Measurements from ENCODE around the gene ADAMTS15. TPM values are rescaled to one million over a fixed set of nuclear protein-coding genes. Genes with fewer than 3 reads are reported as not detected.
A peak's percentile ranks its signal among the peaks of the same experiment; 100 is the strongest.
"Not testable (repeated sequence)": the region's sequence is repeated elsewhere in the genome, so short reads cannot be mapped to it uniquely, and the experiment has no call there.

The ADAMTS15 gene
- polyA plus RNA-seq, 1 experiment = 5.6 TPM

- CTCF ChIA-PET = interaction anchor here (0.6 to 12.2 kb wide), 56 partner anchors 8 to 542 kb away, joined by 3 to 421 read pairs (median 4); partner anchors contain the start of genes ADAMTS15 and SNX19
- Histone ChIP-seq H3K27me3 (ENCODE audit: control insufficient read depth, insufficient read depth, low read length) (peaks cover 8% of the 10 kb centered on the region), H3K36me3 (ENCODE audit: control insufficient read depth, insufficient read depth, low read length) (no peaks in the 10 kb centered on the region), H3K4me3 (ENCODE audit: low read depth, low read length) (peak overlapping the region; percentile 66)
- no peak for DNase-seq (ENCODE audit: low read depth)
- TF ChIP-seq CTCF (IDR thresholded peaks at IDR 0.05; ENCODE audit: insufficient read depth, low read depth, low read length) = peak; percentile 84
- POLR2A ChIA-PET = interaction anchor here (0.6 kb wide), 1 partner anchor 8 kb away, joined by 3 read pairs; no protein-coding TSS in a partner anchor
These were observed 13.8 kb upstream of the ADAMTS15 start for GRCh38 chr11:130434521-130435223.

- TF ChIP-seq CTCF (IDR thresholded peaks at IDR 0.05; ENCODE audit: insufficient read depth, low read depth, low read length) = no peak
- Histone ChIP-seq H3K27me3 (ENCODE audit: control insufficient read depth, insufficient read depth, low read length) (no peaks in the 10 kb centered on the region; the same call in 1 of the 2 replicates), H3K36me3 (ENCODE audit: control insufficient read depth, insufficient read depth, low read length) (no peaks in the 10 kb centered on the region), H3K4me3 (ENCODE audit: low read depth, low read length) (no peak overlapping the region)
- no peak for DNase-seq (ENCODE audit: low read depth)
- ChIA-PET CTCF (interaction anchor here (0.9 to 12.2 kb wide), 44 partner anchors 8 to 479 kb away, joined by 3 to 421 read pairs (median 5); partner anchors contain the start of gene ADAMTS15), POLR2A (no interaction called here)
These were observed 12.8 kb upstream of the ADAMTS15 start for GRCh38 chr11:130435671-130436070.

- ChIA-PET POLR2A (no interaction called here), CTCF (interaction anchor here (1.3 to 12.2 kb wide), 9 partner anchors 7 to 478 kb away, joined by 3 to 421 read pairs (median 12); partner anchors contain the start of gene ADAMTS15)
- TF ChIP-seq CTCF (IDR thresholded peaks at IDR 0.05; ENCODE audit: insufficient read depth, low read depth, low read length) = no peak
- no peak overlapping the region for H3K4me3 ChIP-seq (ENCODE audit: low read depth, low read length)
- no peak for DNase-seq (ENCODE audit: low read depth)
- no peaks in the 10 kb centered on the region for H3K27me3 ChIP-seq (ENCODE audit: control insufficient read depth, insufficient read depth, low read length)
- no peaks in the 10 kb centered on the region for H3K36me3 ChIP-seq (ENCODE audit: control insufficient read depth, insufficient read depth, low read length)
These were observed 12.3 kb upstream of the ADAMTS15 start for GRCh38 chr11:130436171-130436570.

- no peaks in the 10 kb centered on the region for H3K36me3 ChIP-seq (ENCODE audit: control insufficient read depth, insufficient read depth, low read length)
- H3K27me3 ChIP-seq (ENCODE audit: control insufficient read depth, insufficient read depth, low read length) = no peaks in the 10 kb centered on the region
- no peak for TF ChIP-seq CTCF (IDR thresholded peaks at IDR 0.05; ENCODE audit: insufficient read depth, low read depth, low read length)
- ChIA-PET POLR2A (no interaction called here), CTCF (interaction anchor here (0.6 to 12.2 kb wide), 6 partner anchors 10 to 427 kb away, joined by 3 to 421 read pairs (median 6); partner anchors contain the start of gene ADAMTS15)
- DNase-seq (ENCODE audit: low read depth) = no peak
- no peak overlapping the region for H3K4me3 ChIP-seq (ENCODE audit: low read depth, low read length)
These were observed 10.6 kb upstream of the ADAMTS15 start for GRCh38 chr11:130437848-130438247.

GRCh38 chr11:130438401-130439159, 9.9 kb upstream of the ADAMTS15 start:
- H3K27me3 ChIP-seq (ENCODE audit: control insufficient read depth, insufficient read depth, low read length); POLR2A ChIA-PET; H3K36me3 ChIP-seq (ENCODE audit: control insufficient read depth, insufficient read depth, low read length); DNase-seq (ENCODE audit: low read depth); H3K4me3 ChIP-seq (ENCODE audit: low read depth, low read length): not testable (repeated sequence)
- CTCF ChIA-PET = interaction anchor here (0.6 to 12.2 kb wide), 6 partner anchors 38 to 427 kb away, joined by 3 to 421 read pairs (median 4); no protein-coding TSS in a partner anchor
